Measurements from ENCODE around the gene XXYLT1. TPM values are rescaled to one million over a fixed set of nuclear protein-coding genes. Genes with fewer than 3 reads are reported as not detected.

Gene XXYLT1
- total and polyA plus RNA-seq, 9 of the 15 experiments (the other 6 are each of a cell fraction or from before 2014, with no cell fraction given) = 1.9 to 18.9 (median 15.0) TPM

DNA sequence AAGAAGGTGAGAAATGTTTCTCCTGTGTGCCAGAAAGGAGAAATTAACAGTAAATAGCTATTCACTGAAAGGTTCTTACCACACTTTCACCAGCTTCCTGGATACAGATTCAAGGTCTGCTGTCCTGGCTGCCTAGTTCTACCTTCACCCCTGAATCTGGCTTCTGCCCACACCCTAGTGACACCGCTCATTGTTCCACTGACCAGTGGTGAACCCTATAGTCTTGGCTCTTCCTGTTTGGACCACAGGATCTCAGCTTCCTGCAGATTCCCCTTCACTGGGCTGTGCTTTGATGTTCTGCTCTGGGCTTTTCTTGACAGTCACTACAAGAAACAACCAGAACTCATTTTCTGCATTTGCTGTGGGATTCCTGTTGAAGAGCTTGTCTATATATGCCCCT is 250.0 kb downstream of the XXYLT1 start:
- in situ Hi-C loops (cut with MboI) (no loop called here), intact Hi-C loops (cut with micrococcal nuclease) (no loop called here)
- ATAC-seq = no peak
- Histone ChIP-seq H3K9me3 (replicated peaks; ENCODE audit: control insufficient read depth, insufficient read depth, low read depth, low read length) (peaks cover 4% of the 10 kb centered on the region; the same call in 1 of the 2 replicates), H3K4me1 (replicated peaks in 1 of 2; ENCODE audit: control insufficient read depth in 2 of 2, insufficient read depth in 2 of 2, low read length in 2 of 2) (no peaks in the 10 kb centered on the region), H3K4me3 (no peak overlapping the region), H2AFZ (ENCODE audit: low read depth, low read length) (no peak overlapping the region), H3K9me1 (ENCODE audit: control insufficient read depth, insufficient read depth, low read length) (no peaks in the 10 kb centered on the region), H3K27ac (ENCODE audit: extremely low read depth, low read depth, low read length) (no peak overlapping the region), H3K27me3 (ENCODE audit: control insufficient read depth in 2 of 2, insufficient read depth in 2 of 2, low read length in 2 of 2) (peaks cover 34 to 55% of the 10 kb centered on the region in 2 experiments), H4K20me1 (replicated peaks; ENCODE audit: control insufficient read depth, insufficient read depth, low read length) (no peaks in the 10 kb centered on the region), H3K79me2 (ENCODE audit: control insufficient read depth, insufficient read depth, low read length) (no peaks in the 10 kb centered on the region), H3K9ac (ENCODE audit: insufficient read depth in 1 of 2, low read depth in 2 of 2, low read length in 2 of 2) (no peak overlapping the region), H3K4me2 (ENCODE audit: insufficient read depth, low read length) (no peak overlapping the region), H3K36me3 (ENCODE audit: control insufficient read depth, insufficient read depth, low read length) (no peaks in the 10 kb centered on the region)
- POLR2A ChIA-PET = interaction anchor here (1.7 kb wide), 1 partner anchor 10 kb away, joined by 4 read pairs; no protein-coding TSS in a partner anchor
- WGBS (ENCODE audit: insufficient coverage, low coverage, missing lambda C conversion rate) = 0% methylated on average over 1 of the region's 1 CpG
- DNase-seq (ENCODE audit: extremely low read depth in 1 of 4, low spot score in 3 of 4) = no peak
- no peak for FAIRE-seq
- no TSS peak for BruUV-seq (replicated peaks)
- CTCF ChIA-PET (ENCODE audit: low intra/inter-chr PET ratio) = no interaction called here
- TF ChIP-seq TAF1 (IDR thresholded peaks at IDR 0.05; ENCODE audit: control insufficient read depth, extremely low read depth, insufficient read depth, low read length, severe bottlenecking) = no peak
- TF ChIP-seq, protein P1, sequence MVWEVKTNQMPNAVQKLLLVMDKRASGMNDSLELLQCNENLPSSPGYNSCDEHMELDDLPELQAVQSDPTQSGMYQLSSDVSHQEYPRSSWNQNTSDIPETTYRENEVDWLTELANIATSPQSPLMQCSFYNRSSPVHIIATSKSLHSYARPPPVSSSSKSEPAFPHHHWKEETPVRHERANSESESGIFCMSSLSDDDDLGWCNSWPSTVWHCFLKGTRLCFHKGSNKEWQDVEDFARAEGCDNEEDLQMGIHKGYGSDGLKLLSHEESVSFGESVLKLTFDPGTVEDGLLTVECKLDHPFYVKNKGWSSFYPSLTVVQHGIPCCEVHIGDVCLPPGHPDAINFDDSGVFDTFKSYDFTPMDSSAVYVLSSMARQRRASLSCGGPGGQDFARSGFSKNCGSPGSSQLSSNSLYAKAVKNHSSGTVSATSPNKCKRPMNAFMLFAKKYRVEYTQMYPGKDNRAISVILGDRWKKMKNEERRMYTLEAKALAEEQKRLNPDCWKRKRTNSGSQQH (CRISPR knock-in tag; IDR thresholded peaks at IDR 0.05) = no peak
- no peak for TF ChIP-seq ERF (CRISPR knock-in tag; IDR thresholded peaks at IDR 0.05)
- TF ChIP-seq, protein P2, sequence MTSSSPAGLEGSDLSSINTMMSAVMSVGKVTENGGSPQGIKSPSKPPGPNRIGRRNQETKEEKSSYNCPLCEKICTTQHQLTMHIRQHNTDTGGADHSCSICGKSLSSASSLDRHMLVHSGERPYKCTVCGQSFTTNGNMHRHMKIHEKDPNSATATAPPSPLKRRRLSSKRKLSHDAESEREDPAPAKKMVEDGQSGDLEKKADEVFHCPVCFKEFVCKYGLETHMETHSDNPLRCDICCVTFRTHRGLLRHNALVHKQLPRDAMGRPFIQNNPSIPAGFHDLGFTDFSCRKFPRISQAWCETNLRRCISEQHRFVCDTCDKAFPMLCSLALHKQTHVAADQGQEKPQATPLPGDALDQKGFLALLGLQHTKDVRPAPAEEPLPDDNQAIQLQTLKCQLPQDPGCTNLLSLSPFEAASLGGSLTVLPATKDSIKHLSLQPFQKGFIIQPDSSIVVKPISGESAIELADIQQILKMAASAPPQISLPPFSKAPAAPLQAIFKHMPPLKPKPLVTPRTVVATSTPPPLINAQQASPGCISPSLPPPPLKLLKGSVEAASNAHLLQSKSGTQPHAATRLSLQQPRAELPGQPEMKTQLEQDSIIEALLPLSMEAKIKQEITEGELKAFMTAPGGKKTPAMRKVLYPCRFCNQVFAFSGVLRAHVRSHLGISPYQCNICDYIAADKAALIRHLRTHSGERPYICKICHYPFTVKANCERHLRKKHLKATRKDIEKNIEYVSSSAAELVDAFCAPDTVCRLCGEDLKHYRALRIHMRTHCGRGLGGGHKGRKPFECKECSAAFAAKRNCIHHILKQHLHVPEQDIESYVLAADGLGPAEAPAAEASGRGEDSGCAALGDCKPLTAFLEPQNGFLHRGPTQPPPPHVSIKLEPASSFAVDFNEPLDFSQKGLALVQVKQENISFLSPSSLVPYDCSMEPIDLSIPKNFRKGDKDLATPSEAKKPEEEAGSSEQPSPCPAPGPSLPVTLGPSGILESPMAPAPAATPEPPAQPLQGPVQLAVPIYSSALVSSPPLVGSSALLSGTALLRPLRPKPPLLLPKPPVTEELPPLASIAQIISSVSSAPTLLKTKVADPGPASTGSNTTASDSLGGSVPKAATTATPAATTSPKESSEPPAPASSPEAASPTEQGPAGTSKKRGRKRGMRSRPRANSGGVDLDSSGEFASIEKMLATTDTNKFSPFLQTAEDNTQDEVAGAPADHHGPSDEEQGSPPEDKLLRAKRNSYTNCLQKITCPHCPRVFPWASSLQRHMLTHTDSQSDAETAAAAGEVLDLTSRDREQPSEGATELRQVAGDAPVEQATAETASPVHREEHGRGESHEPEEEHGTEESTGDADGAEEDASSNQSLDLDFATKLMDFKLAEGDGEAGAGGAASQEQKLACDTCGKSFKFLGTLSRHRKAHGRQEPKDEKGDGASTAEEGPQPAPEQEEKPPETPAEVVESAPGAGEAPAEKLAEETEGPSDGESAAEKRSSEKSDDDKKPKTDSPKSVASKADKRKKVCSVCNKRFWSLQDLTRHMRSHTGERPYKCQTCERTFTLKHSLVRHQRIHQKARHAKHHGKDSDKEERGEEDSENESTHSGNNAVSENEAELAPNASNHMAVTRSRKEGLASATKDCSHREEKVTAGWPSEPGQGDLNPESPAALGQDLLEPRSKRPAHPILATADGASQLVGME (CRISPR knock-in tag; IDR thresholded peaks at IDR 0.05) = no peak
- TF ChIP-seq MAFK (IDR thresholded peaks at IDR 0.05; ENCODE audit: low read length) = no peak
- no peak for TF ChIP-seq ARID2 (IDR thresholded peaks at IDR 0.05)
- TF ChIP-seq NR2C1 (IDR thresholded peaks at IDR 0.05) = no peak
- TF ChIP-seq NR2C1 (tag; IDR thresholded peaks at IDR 0.05) = no peak
- TF ChIP-seq ZNF217 (CRISPR knock-in tag; IDR thresholded peaks at IDR 0.05) = no peak
- TF ChIP-seq CHD4 (IDR thresholded peaks at IDR 0.05; ENCODE audit: insufficient read depth, insufficient replicate concordance, low read depth, low read length, poor library complexity, severe bottlenecking) = no peak
- TF ChIP-seq CEBPB (tag; IDR thresholded peaks at IDR 0.05) = no peak

All from K562 (cell line).